Smooth muscle cell (in vitro differentiated cells): Measurements from ENCODE around the gene TTC39A. TPM values are rescaled to one million over a fixed set of nuclear protein-coding genes. Genes with fewer than 3 reads are reported as not detected.

Experiments used
- DNase-seq: peaks from one replicate; lab custom pipeline; 2025; ENCODE audit not compliant: unreplicated experiment; lab: John Stamatoyannopoulos, UW
- H2AFZ ChIP-seq: fragments of 200-600 bp; sonication (generic); 2 replicates; pipeline ENCODE4 v1.6.0; 2016; ENCODE audit warnings: antibody characterized with exemption, low read depth, mild to moderate bottlenecking
- H3F3A ChIP-seq: fragments of 200-600 bp; sonication (generic); 2 replicates; pipeline ENCODE4 v1.6.0; 2017; ENCODE audit warnings: antibody characterized with exemption, low read depth
- H3K27ac ChIP-seq: fragments of 200-600 bp; sonication (generic); 2 replicates; pipeline ENCODE4 v1.5.1; 2016; ENCODE audit warnings: low read depth, mild to moderate bottlenecking
- H3K27me3 ChIP-seq: fragments of 200-600 bp; sonication (generic); 2 replicates; pipeline ENCODE4 v1.6.1; 2016; ENCODE audit warnings: low read depth, mild to moderate bottlenecking
- H3K36me3 ChIP-seq: fragments of 200-600 bp; sonication (generic); 2 replicates; pipeline ENCODE4 v1.5.1; 2016; ENCODE audit warnings: low read depth
- H3K4me1 ChIP-seq: fragments of 200-600 bp; sonication (generic); 2 replicates; pipeline ENCODE4 v1.5.1; 2016; ENCODE audit warnings: low read depth
- H3K4me2 ChIP-seq: fragments of 200-600 bp; sonication (generic); 2 replicates; pipeline ENCODE4 v1.6.0; 2016; ENCODE audit warnings: mild to moderate bottlenecking
- H3K4me3 ChIP-seq: fragments of 200-600 bp; sonication (generic); 2 replicates; pipeline ENCODE4 v1.5.1; 2016; ENCODE audit warnings: mild to moderate bottlenecking
- H3K79me2 ChIP-seq: fragments of 200-600 bp; sonication (generic); 2 replicates; pipeline ENCODE4 v1.6.0; 2016; ENCODE audit warnings: low read depth, mild to moderate bottlenecking
- H3K9ac ChIP-seq: fragments of 200-600 bp; sonication (generic); 2 replicates; pipeline ENCODE4 v1.6.0; 2016; ENCODE audit warnings: low read depth
- H3K9me3 ChIP-seq: fragments of 200-600 bp; sonication (generic); replicated peaks from 2 replicates; pipeline ENCODE4 v1.5.1; 2016; ENCODE audit warnings: low read depth
- H4K20me1 ChIP-seq: fragments of 200-600 bp; sonication (generic); 2 replicates; pipeline ENCODE4 v1.6.0; 2016; ENCODE audit warnings: low read depth
- WGBS: methylation state at CpG from one replicate; pipeline ENCODE4 v1.1.7; 2016; ENCODE audit warnings: low lambda C conversion rate; 5-methylcytosine and 5-hydroxymethylcytosine counted together
- polyA plus RNA-seq: library from polyadenylated mRNA; unstranded; fragments of >200 nt; fragmentation: Nextera tagmentation; extraction: Ambion mirVana; gene quantifications from 2 replicates; pipeline ENCODE4 v1.2.1, GENCODE V29; 2016
- total RNA-seq: library from RNA; depleted of rRNA; stranded (reverse); fragments of >200 nt; gene quantifications from 2 replicates; pipeline ENCODE4 v1.2.3, GENCODE V29; 2014
- TF ChIP-seq, protein P1 (sequence below): fragments of 200-600 bp; sonication (generic); IDR thresholded peaks from 2 replicates; pipeline ENCODE4 v1.5.1; 2017; ENCODE audit warnings: borderline replicate concordance, mild to moderate bottlenecking, antibody characterized with exemption; ENCODE audit not compliant: insufficient read depth, poor library complexity, severe bottlenecking

The TTC39A gene
- total and polyA plus RNA-seq, 2 experiments from 2014 or later: 0.27 to 2.2 TPM

- no peak overlapping the region for H3K4me3 ChIP-seq
- no peaks in the 10 kb centered on the region for H3K4me1 ChIP-seq
- H2AFZ ChIP-seq: no peak overlapping the region
- no peak overlapping the region for H3K9ac ChIP-seq
- no peaks in the 10 kb centered on the region for H3F3A ChIP-seq
- no peak for DNase-seq
- no peak overlapping the region for H3K4me2 ChIP-seq
- 96% methylated on average over 6 of the region's 6 CpGs for WGBS
- H3K79me2 ChIP-seq: no peaks in the 10 kb centered on the region
- H3K36me3 ChIP-seq: no peaks in the 10 kb centered on the region
- H4K20me1 ChIP-seq: no peaks in the 10 kb centered on the region
- no peaks in the 10 kb centered on the region for H3K9me3 ChIP-seq
- H3K27ac ChIP-seq: no peak overlapping the region
- TF ChIP-seq, protein P1, sequence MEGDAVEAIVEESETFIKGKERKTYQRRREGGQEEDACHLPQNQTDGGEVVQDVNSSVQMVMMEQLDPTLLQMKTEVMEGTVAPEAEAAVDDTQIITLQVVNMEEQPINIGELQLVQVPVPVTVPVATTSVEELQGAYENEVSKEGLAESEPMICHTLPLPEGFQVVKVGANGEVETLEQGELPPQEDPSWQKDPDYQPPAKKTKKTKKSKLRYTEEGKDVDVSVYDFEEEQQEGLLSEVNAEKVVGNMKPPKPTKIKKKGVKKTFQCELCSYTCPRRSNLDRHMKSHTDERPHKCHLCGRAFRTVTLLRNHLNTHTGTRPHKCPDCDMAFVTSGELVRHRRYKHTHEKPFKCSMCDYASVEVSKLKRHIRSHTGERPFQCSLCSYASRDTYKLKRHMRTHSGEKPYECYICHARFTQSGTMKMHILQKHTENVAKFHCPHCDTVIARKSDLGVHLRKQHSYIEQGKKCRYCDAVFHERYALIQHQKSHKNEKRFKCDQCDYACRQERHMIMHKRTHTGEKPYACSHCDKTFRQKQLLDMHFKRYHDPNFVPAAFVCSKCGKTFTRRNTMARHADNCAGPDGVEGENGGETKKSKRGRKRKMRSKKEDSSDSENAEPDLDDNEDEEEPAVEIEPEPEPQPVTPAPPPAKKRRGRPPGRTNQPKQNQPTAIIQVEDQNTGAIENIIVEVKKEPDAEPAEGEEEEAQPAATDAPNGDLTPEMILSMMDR: no peak
- peaks cover 26% of the 10 kb centered on the region for H3K27me3 ChIP-seq
These were observed 10.0 kb upstream of the TTC39A start for GRCh38 chr1:51340380-51340779.

GRCh38 chr1:51336711-51337110, 6.3 kb upstream of the TTC39A start:
- Histone ChIP-seq H3K27me3 (no peaks in the 10 kb centered on the region), H3F3A (peaks cover 4% of the 10 kb centered on the region), H3K4me2 (no peak overlapping the region), H2AFZ (no peak overlapping the region), H3K9me3 (no peaks in the 10 kb centered on the region), H3K79me2 (no peaks in the 10 kb centered on the region), H3K4me3 (no peak overlapping the region), H3K36me3 (no peaks in the 10 kb centered on the region), H4K20me1 (no peaks in the 10 kb centered on the region), H3K9ac (no peak overlapping the region), H3K27ac (no peak overlapping the region), H3K4me1 (no peaks in the 10 kb centered on the region)
- WGBS: 85% methylated on average over 4 of the region's 4 CpGs
- no peak for DNase-seq
- TF ChIP-seq, protein P1: no peak

DNA sequence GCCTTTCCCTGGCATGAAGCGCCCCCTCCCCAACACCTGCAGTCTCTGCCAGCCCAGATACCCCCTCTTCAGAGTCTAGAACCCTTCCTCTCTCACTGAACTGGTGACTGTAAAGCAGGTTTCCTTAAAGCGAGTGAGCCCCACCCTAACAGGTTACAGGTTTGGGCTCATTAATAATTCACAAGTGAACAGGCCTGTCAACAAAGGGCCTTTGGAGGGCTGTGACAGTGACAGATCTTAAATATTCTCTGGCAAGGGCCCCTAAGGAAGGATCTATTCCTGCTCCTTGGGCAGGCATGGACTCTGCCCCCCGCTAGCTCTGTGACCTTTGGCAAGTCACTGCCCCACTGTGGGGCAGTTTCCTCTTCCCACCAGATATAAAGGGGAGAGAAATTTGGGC, 5.6 kb upstream of the TTC39A start:
- Histone ChIP-seq H3K9me3 (no peaks in the 10 kb centered on the region), H3K79me2 (no peaks in the 10 kb centered on the region), H3K36me3 (no peaks in the 10 kb centered on the region), H3K27me3 (no peaks in the 10 kb centered on the region), H3K27ac (no peak overlapping the region), H3K9ac (no peak overlapping the region), H3K4me3 (no peak overlapping the region), H3F3A (peaks cover 4% of the 10 kb centered on the region), H4K20me1 (no peaks in the 10 kb centered on the region), H3K4me1 (peaks cover 5% of the 10 kb centered on the region), H2AFZ (no peak overlapping the region), H3K4me2 (no peak overlapping the region)
- TF ChIP-seq, protein P1: no peak
- no peak for DNase-seq
- WGBS: 78% methylated on average over 3 of the region's 3 CpGs

DNA sequence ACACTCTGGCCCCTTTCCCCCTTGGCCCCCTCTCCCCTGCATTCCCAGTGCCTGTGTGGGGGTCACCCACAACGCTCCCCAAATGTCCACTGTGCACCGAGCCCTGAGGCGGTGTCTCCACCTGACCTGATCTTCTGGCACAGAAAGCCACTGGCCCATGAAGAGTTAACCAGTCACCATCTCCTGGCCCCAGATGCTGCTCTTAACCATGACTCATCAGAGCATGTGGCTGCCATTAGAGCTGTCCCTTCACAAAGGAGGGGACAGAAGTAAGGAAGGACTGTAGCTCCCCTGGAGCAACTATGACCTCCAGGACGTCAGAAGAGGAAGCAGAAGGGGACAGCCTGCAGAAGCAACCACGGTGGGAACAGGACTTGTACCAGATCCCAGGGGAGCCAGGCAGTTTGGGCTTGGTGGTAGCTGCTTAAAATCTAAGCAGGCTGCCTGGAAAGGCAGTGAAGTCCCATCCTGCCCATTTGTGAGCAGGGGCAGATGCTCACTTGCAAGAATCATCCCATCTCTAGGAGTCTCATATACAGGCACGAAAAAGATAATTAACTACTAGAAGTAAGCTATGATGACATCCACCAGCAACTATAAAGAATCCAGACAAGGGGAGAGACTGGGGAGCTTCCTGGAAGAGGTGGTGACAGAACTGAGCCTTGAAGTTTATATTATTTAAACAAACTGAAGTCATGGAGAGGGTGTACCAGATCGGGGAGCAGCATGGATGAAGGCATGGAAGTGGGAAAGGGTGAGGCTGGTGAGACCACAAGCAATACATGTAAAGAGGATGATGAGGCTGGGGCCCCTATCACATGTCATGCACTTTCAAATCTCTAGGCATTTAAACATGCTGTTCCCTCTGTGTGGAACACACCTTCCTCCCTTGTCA, 1.1 kb upstream of the TTC39A start:
- WGBS: 23% methylated on average over 7 of the region's 7 CpGs
- H3F3A ChIP-seq: peaks cover 14% of the 10 kb centered on the region
- H3K4me2 ChIP-seq: peak overlapping the region; percentile 95
- no peaks in the 10 kb centered on the region for H3K27me3 ChIP-seq
- TF ChIP-seq, protein P1: no peak
- DNase-seq: no peak
- peaks cover 8% of the 10 kb centered on the region for H3K4me1 ChIP-seq
- H3K9me3 ChIP-seq: no peaks in the 10 kb centered on the region
- H3K4me3 ChIP-seq: peak overlapping the region; percentile 58
- H4K20me1 ChIP-seq: no peaks in the 10 kb centered on the region
- no peaks in the 10 kb centered on the region for H3K36me3 ChIP-seq
- H2AFZ ChIP-seq: peak overlapping the region; percentile 50
- H3K9ac ChIP-seq: no peak overlapping the region
- peak overlapping the region; percentile 39 for H3K27ac ChIP-seq
- H3K79me2 ChIP-seq: no peaks in the 10 kb centered on the region
